ENCODE results near the gene PLA2G4E.

- peak; percentile 88 for TF ChIP-seq CTCF (IDR thresholded peaks at IDR 0.05; ENCODE audit: low read length)
- TF ChIP-seq EZH2 (IDR thresholded peaks at IDR 0.05; ENCODE audit: borderline replicate concordance, low read length) = no peak
Measured at GRCh38 chr15:41989573-41990242, 31.1 kb downstream of the PLA2G4E start.
